KOPT-K1 (cell line): ENCODE data around the gene IPMK.
"Not testable (repeated sequence)": the region's sequence is repeated elsewhere in the genome, so short reads cannot be mapped to it uniquely, and the experiment has no call there.

Experiments
- H3K27ac ChIP-seq: fragments of 200-600 bp; sonication (generic); 2 replicates; pipeline ENCODE4 v1.5.1; 2016; ENCODE audit warnings: antibody characterized with exemption, mild to moderate bottlenecking, low read depth, low read length; ENCODE audit not compliant: poor library complexity, severe bottlenecking
- H3K36me3 ChIP-seq: fragments of 200-600 bp; sonication (generic); 2 replicates; pipeline ENCODE4 v1.5.1; 2017; ENCODE audit warnings: antibody characterized with exemption, mild to moderate bottlenecking, low read length, moderate library complexity; ENCODE audit not compliant: insufficient read depth
- H3K9me3 ChIP-seq: fragments of 200-600 bp; sonication (generic); 2 replicates; pipeline ENCODE4 v1.5.1; 2017; ENCODE audit warnings: antibody characterized with exemption, low read length, mild to moderate bottlenecking; ENCODE audit not compliant: insufficient read depth, poor library complexity, severe bottlenecking

Gene IPMK

GRCh38 chr10:58171146-58171545, 96.5 kb downstream of the IPMK start:
- H3K9me3 ChIP-seq: no peaks in the 10 kb centered on the region
- H3K36me3 ChIP-seq: no peaks in the 10 kb centered on the region
- H3K27ac ChIP-seq: no peak overlapping the region

DNA sequence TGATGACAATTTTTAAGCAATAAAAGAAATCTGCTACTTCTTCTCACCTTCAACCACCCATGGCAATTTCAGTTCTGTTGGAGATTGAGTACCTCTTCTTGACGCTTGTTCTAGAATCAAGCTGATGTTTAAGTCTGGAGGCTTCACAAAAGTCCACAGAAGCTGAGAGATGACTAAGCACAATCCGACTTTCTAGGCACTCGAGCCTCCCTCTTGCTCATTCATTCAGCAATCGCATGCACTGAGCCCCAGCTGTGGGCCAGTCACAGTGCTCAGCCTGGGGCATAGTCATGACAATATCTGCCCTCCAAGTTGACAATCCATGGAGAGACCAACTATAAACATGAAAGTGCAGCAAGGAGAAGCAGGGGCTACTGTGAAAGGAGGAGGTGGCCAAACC, 103.2 kb downstream of the IPMK start:
- H3K27ac ChIP-seq: no peak overlapping the region
- H3K36me3 ChIP-seq: no peaks in the 10 kb centered on the region
- H3K9me3 ChIP-seq: no peaks in the 10 kb centered on the region

DNA sequence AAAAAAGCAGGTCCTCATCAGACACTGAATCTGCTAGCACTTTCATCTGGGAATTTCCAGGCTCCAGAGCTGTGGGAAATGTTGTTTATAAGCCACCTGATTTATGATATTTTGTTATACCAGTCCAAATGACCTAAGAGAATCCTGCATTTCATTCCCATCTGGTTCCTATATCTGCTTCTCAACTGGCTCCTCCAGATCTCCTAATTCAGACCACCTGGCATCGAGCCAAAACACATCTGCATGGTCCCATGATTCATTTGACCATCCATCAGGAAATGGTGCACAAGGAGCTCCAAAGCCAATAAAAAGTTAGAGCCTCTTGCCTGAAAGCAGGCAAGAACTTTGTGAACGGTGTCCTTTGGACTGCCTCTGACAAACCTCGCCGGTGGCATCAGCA, 108.9 kb downstream of the IPMK start:
- Histone ChIP-seq H3K27ac (no peak overlapping the region), H3K9me3 (no peaks in the 10 kb centered on the region), H3K36me3 (no peaks in the 10 kb centered on the region)

DNA sequence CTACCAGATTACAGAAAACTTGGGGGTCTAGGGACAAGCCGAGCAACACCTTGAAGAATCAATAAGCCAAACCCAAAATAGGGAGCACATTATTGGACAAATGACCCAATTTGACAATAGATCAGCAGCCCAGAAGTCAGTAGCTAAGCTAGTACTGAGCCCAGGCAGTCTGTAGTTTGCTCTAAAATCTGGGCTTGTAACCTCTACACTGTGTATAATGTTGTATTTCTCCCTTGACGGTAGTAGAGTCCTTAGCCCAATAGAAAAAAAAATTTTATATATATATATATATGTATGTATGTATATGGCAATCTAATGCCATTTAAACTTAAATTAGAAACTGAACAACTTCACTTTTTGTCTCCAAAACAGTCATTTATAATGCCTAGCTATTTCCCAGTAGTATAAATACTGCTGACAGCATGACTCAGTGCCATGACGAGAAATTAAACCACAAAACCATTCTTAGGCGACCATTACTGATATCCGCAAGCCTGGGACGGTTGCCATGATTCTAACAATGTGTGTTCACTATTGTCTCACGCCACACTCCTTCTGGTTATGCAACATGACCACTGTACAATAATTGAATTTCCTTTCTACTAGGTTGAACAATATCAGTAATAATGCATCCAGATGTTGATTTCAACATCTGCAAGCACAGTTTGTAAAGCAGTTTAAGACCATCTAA, 110.5 kb downstream of the IPMK start:
- H3K36me3 ChIP-seq: no peaks in the 10 kb centered on the region
- no peak overlapping the region for H3K27ac ChIP-seq
- H3K9me3 ChIP-seq: no peaks in the 10 kb centered on the region

DNA sequence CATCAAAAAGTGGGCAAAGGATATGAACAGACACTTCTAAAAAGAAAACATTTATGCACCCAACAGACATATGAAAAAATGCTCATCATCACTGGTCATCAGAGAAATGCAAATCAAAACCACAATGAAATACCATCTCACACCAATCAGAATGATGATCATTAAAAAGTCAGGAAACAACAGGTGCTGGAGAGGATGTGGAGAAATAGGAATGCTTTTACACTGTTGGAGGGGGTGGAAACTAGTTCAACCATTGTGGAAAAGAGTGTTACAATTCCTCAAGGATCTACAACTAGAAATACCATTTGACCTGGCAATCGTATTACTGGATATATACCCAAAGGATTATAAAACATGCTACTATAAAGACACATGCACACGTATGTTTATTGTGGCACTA, 111.8 kb downstream of the IPMK start:
- not testable (repeated sequence) for H3K27ac ChIP-seq, H3K9me3 ChIP-seq, H3K36me3 ChIP-seq

DNA sequence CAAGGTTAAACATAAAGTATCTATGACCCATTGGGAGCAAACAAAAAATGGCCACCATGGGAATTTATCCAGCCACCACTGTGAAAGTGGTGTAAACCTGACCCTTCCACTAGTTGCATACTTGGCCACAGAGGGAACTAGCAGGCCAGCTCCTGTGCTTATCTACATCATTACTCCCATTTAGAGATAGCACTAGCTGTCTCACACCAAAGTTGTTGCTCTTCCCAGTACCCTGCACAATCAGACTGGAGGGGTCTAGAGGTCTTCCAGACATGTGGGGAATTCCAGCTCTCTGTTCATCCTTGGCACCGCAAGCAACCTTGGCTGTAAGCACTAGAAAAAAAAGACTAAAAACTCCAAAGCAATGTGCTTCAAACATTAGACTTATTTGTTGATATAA, 113.9 kb downstream of the IPMK start:
- Histone ChIP-seq H3K36me3 (no peaks in the 10 kb centered on the region), H3K27ac (no peak overlapping the region), H3K9me3 (no peaks in the 10 kb centered on the region)

- Histone ChIP-seq H3K27ac (no peak overlapping the region), H3K36me3 (no peaks in the 10 kb centered on the region), H3K9me3 (no peaks in the 10 kb centered on the region)
Observed at GRCh38 chr10:58152673-58153263, 114.9 kb downstream of the IPMK start.

GRCh38 chr10:58150290-58150689, 117.4 kb downstream of the IPMK start:
- Histone ChIP-seq H3K9me3 (no peaks in the 10 kb centered on the region), H3K27ac (no peak overlapping the region), H3K36me3 (no peaks in the 10 kb centered on the region)

DNA sequence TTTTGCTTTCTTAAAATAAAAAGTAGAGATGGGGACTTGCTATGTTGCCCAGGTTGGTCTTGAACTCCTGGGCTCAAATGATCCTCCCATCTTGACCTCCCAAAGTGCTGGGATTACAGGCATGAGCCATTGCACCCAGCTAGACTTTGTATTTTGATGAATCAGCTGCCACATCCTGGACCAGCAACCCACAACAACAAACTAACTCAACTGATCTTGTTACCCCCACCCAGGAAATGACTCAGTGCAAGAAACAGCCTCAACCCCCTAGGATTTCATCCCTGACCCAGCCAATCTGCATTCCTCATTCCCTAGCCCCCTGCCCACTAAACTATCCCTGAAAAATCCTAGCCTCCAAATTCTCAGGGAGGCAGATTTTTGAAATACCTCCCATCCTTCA, 123.8 kb downstream of the IPMK start:
- no peaks in the 10 kb centered on the region for H3K9me3 ChIP-seq
- H3K27ac ChIP-seq: no peak overlapping the region
- no peaks in the 10 kb centered on the region for H3K36me3 ChIP-seq
